Esophagus mucosa (tissue), 1 donor: Measurements from ENCODE around the gene PRRT2. TPM values are rescaled to one million over a fixed set of nuclear protein-coding genes. Genes with fewer than 3 reads are reported as not detected.

Source experiments
- ATAC-seq: fragments of 200-7000 bp; cut with Tn5 transposase; one replicate; pipeline ENCODE4 v1.9.1; 2020
- total RNA-seq: library from RNA; stranded (reverse); gene quantifications from one replicate; pipeline ENCODE4 v1.2.4, GENCODE V29; 2023
- donor health status: DM: yes; HTN: yes; CAD: no.

Gene PRRT2
- total RNA-seq, 1 donor from 2014 or later: not detected

- ATAC-seq: no peak
Measured at GRCh38 chr16:29863669-29863984, 51.6 kb downstream of the PRRT2 start.

DNA sequence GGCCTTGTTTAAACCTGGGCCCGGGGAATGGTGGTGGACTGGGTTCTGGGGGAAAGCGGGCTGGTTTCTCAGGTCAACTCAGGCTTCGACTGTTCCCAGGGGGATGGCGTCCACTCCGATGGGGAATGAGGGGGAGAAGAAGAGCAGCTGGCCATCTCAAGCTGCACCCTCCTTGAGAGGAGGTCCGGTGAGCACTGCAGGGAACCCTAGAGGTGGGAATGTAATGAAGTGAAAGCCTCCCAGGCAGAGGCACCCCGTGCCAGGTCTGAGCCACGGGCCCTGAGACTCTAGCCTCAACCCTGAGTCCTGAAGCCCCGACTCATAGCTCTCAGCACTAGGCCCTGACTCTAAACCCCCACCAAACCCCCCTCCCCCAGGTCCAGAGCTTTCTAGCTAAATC, 52.2 kb downstream of the PRRT2 start:
- no peak for ATAC-seq

Other genes with a start within 250 kb of the PRRT2 start
- gene SPN, start 148.9 kb upstream of the PRRT2 start, total RNA-seq: 0.60 TPM
- gene QPRT, start 133.0 kb upstream of the PRRT2 start, total RNA-seq: 0.60 TPM
- 0.36 TPM for gene C16orf54, start 66.2 kb upstream of the PRRT2 start, total RNA-seq
- gene ZG16, start 33.9 kb upstream of the PRRT2 start, total RNA-seq: not detected
- gene KIF22, start 21.4 kb upstream of the PRRT2 start, total RNA-seq: 28.7 TPM
- 169 TPM for gene MAZ, start 5.7 kb upstream of the PRRT2 start, total RNA-seq
- gene PAGR1, start 4.0 kb downstream of the PRRT2 start, total RNA-seq: 13.4 TPM
- 67.9 TPM for gene MVP, start 8.3 kb downstream of the PRRT2 start, total RNA-seq
- 36.9 TPM for gene CDIPT, start 51.0 kb downstream of the PRRT2 start, total RNA-seq
- gene SEZ6L2, start 87.4 kb downstream of the PRRT2 start, total RNA-seq: 2.9 TPM
- gene ASPHD1, start 88.3 kb downstream of the PRRT2 start, total RNA-seq: 1.00 TPM
- gene KCTD13, start 114.0 kb downstream of the PRRT2 start, total RNA-seq: 11.1 TPM
- gene TMEM219, start 149.9 kb downstream of the PRRT2 start, total RNA-seq: 74.5 TPM
- 17.7 TPM for gene TAOK2, start 161.7 kb downstream of the PRRT2 start, total RNA-seq
- gene HIRIP3, start 183.4 kb downstream of the PRRT2 start, total RNA-seq: 7.1 TPM
- 37.0 TPM for gene INO80E, start 184.0 kb downstream of the PRRT2 start, total RNA-seq
- gene DOC2A, start 198.8 kb downstream of the PRRT2 start, total RNA-seq: 0.20 TPM
- not detected for gene C16orf92, start 211.0 kb downstream of the PRRT2 start, total RNA-seq
- gene TLCD3B, start 219.1 kb downstream of the PRRT2 start, total RNA-seq: 0.20 TPM